LNCaP clone FGC (cell line): ENCODE measurements around the gene PGM5.
A peak's percentile ranks its signal among the peaks of the same experiment; 100 is the strongest.

ENCODE experiments used
- DNase-seq: peaks from one replicate; pipeline ENCODE4 v3.0.0-alpha.2; 2011; ENCODE audit warnings: low read depth
- H3K4me3 ChIP-seq: 2 replicates; pipeline ENCODE4 v1.5.1; 2011; ENCODE audit warnings: mild to moderate bottlenecking, low read depth, low read length, control low read depth
- TF ChIP-seq, protein P1 (sequence below): IDR thresholded peaks from 2 replicates; pipeline ENCODE4 v1.5.1; 2012; ENCODE audit warnings: mild to moderate bottlenecking; ENCODE audit not compliant: control insufficient read depth, insufficient read depth; ENCODE audit errors: extremely low read depth

PGM5 gene

DNA sequence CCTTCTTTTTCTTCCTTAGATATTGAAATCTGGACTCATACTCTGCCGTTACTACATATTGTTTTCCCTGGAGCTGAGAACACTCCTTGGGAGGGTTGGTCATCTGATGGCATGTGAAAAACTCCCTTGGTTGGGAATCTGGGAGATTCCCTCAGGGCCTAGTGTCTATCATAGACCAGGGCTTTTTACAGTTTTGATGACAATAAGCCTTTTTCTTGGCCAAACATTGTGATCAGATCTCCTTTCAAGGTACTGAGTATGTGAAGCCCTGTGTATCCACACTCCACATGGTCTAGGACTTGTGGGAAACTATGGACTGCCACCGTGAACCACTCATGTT, 151.4 kb downstream of the PGM5 start:
- no peak for DNase-seq
- TF ChIP-seq, protein P1, sequence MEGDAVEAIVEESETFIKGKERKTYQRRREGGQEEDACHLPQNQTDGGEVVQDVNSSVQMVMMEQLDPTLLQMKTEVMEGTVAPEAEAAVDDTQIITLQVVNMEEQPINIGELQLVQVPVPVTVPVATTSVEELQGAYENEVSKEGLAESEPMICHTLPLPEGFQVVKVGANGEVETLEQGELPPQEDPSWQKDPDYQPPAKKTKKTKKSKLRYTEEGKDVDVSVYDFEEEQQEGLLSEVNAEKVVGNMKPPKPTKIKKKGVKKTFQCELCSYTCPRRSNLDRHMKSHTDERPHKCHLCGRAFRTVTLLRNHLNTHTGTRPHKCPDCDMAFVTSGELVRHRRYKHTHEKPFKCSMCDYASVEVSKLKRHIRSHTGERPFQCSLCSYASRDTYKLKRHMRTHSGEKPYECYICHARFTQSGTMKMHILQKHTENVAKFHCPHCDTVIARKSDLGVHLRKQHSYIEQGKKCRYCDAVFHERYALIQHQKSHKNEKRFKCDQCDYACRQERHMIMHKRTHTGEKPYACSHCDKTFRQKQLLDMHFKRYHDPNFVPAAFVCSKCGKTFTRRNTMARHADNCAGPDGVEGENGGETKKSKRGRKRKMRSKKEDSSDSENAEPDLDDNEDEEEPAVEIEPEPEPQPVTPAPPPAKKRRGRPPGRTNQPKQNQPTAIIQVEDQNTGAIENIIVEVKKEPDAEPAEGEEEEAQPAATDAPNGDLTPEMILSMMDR: no peak
- H3K4me3 ChIP-seq: no peak overlapping the region

DNA sequence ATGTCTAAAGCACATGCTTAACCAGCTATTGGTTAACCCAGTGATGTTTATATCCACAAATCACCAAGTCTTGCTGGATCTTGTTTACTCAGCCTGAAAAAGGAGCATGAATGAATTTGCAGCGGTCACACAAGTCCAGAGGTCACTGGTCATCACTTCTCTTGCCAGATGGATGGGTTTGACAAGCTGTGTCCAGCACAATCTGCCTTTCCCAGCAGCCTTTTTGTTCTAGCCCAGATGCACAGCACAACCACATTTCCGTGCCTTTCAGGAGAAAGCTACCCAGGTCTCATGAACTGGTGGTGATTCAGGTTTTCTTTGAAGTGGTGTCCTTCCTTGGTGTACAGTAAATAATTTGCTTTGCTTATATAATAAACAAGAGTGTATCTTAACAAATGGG, 152.1 kb downstream of the PGM5 start:
- TF ChIP-seq, protein P1: no peak
- no peak overlapping the region for H3K4me3 ChIP-seq
- no peak for DNase-seq

DNA sequence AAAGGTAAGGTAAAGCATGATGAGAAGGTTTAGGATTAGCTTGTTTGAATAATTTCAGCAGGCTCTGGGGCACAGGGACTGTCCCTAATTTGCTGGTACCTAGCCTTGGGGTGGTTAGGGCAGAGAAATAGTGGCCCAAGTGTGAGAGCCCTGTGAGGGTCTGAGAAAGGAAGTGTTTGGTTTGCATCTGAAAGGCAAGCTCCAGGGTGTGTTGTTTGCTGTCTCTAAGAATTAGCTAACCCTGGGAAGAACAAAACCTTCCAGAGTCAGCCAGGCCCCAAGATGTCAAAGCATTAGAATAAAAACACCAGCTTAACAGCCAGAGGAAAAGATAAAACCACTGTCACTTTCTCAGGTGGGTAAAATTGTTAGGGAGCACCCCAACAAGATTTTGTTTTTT, 153.3 kb downstream of the PGM5 start:
- H3K4me3 ChIP-seq: no peak overlapping the region
- TF ChIP-seq, protein P1: no peak
- DNase-seq: no peak

DNA sequence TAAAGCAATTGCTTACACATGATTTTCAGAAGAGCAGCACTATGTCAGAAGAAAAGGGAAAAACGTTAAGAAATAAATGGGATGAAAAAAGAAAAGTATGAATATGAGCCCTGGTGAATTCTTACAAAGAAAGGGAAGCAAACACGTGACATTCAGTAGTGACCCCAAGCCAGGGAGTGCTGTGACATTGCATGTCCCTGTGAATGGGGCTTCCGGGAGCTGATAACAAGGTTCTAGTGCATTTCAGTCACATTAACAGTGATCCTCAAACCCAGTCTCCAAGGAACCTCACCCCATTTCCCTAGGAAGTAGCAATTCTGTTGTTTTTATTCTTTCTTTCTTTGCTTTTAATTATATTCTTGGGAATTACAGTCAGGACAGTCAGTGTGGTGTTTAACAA, 157.0 kb downstream of the PGM5 start:
- H3K4me3 ChIP-seq: no peak overlapping the region
- DNase-seq: no peak
- TF ChIP-seq, protein P1: no peak

DNA sequence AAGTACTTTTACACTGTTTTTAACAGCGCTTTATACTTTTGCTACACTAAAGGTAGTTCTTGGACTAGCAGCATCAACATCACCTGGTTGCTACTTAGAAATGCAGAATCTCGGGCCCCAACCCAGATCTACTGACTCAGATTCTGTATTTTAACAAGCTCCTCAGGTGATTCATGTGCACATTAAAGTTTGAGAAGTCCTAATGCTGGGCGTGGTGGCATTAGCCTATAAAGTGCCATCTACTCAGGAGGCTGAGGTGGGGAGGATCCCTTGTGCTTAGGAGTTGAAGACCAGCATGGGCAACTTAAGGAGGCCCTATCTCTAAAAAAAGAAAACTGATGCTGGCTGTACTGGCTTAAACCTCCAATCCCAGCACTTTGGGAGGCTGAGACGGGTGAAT, 157.6 kb downstream of the PGM5 start:
- TF ChIP-seq, protein P1: no peak

DNA sequence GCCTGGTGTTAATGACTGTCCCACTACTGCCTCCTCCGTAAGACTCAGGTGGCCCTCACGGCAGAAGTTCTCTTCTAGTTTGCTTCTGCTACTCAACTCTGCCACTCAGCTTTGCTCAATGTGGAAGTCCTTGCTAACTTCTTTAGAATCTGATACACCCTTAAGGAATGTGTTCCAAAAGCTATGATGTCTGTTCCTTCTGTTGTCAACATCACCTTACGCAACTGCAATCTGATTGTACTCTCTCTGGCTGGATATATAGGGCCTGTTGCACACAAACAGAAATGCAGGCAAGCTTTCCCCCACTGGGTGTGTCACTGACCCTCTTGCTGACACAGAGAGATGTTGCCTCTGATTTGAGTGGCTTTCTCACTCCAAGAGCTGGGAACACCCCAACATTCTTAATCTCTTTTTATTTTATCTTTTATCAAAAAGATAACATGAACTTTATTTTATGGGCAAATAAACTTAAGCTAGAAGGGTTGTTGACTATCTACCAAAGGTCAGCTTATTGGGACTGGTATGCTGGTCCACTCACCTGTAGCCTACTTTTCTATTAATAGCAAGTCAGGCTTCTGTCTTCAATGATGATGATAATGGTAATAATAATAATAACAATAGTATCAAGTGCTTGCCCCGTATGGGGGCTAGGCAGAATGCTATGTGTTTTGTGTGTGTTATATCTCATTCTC, 159.1 kb downstream of the PGM5 start:
- TF ChIP-seq, protein P1: no peak
- DNase-seq: peak; percentile 40
- no peak overlapping the region for H3K4me3 ChIP-seq

More for the DNA sequence above, 157.6 kb downstream of the PGM5 start:
- no peak overlapping the region for H3K4me3 ChIP-seq
- no peak for DNase-seq

DNA sequence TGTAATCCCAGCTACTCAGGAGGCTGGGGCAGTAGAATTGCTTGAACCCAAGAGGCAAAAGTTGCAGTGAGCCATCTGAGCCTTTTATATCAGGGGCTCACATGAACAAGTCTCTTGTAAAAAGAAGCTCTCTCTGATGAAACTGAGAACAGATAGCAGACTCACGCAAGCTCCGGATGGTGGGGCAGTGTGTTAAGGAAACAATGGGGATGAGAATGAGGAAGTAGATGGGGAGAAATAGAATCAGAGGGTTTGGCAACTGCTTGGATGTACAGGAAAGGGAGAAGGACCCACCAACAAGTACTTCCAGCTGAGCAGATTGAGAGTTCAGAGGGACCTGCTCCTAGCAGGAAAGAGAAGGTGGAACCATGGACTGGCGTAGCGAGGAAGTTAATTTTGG, 165.7 kb downstream of the PGM5 start:
- DNase-seq: no peak
- H3K4me3 ChIP-seq: no peak overlapping the region
- TF ChIP-seq, protein P1: no peak
